ENCODE measurements around the gene PTER. TPM values are rescaled to one million over a fixed set of nuclear protein-coding genes. Genes with fewer than 3 reads are reported as not detected.

Gene PTER
- total RNA-seq, 2 experiments from 2014 or later, result 8.2 to 9.7 TPM

GRCh38 chr10:16458166-16458955 is 21.6 kb downstream of the PTER start:
- no peaks in the 10 kb centered on the region for H3K36me3 ChIP-seq (ENCODE audit: insufficient read depth, low read length)
- Mint-ChIP-seq H3K27me3 (no peaks in the 10 kb centered on the region), H3K9me3 (no peaks in the 10 kb centered on the region), H3K4me3 (no peak overlapping the region), H3K27ac (no peak overlapping the region), H3K4me1 (ENCODE audit: low read depth) (peaks cover 14% of the 10 kb centered on the region), H3K36me3 (ENCODE audit: low read depth) (peaks cover 41% of the 10 kb centered on the region)
- ATAC-seq (ENCODE audit: poor library complexity) (no peak), DNase-seq (no peak)
- H3K4me3 ChIP-seq (ENCODE audit: low read length), result no peak overlapping the region
- no peaks in the 10 kb centered on the region for H3K4me1 ChIP-seq (ENCODE audit: insufficient read depth, low read length)
- TF ChIP-seq, protein P1, sequence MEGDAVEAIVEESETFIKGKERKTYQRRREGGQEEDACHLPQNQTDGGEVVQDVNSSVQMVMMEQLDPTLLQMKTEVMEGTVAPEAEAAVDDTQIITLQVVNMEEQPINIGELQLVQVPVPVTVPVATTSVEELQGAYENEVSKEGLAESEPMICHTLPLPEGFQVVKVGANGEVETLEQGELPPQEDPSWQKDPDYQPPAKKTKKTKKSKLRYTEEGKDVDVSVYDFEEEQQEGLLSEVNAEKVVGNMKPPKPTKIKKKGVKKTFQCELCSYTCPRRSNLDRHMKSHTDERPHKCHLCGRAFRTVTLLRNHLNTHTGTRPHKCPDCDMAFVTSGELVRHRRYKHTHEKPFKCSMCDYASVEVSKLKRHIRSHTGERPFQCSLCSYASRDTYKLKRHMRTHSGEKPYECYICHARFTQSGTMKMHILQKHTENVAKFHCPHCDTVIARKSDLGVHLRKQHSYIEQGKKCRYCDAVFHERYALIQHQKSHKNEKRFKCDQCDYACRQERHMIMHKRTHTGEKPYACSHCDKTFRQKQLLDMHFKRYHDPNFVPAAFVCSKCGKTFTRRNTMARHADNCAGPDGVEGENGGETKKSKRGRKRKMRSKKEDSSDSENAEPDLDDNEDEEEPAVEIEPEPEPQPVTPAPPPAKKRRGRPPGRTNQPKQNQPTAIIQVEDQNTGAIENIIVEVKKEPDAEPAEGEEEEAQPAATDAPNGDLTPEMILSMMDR (IDR thresholded peaks at IDR 0.05), result no peak
- intact Hi-C loops (cut with DNase I, micrococcal nuclease), result no loop called here
- H3K27me3 ChIP-seq (ENCODE audit: control insufficient read depth in 1 of 2, insufficient read depth in 2 of 2, low read length in 2 of 2), result no peaks in the 10 kb centered on the region
- H3K9me3 ChIP-seq (ENCODE audit: control insufficient read depth in 1 of 2, insufficient read depth in 1 of 2, low read length in 2 of 2), result no peaks in the 10 kb centered on the region
- CTCF ChIA-PET, result no interaction called here
- POLR2A ChIA-PET, result interaction anchor here (1.5 kb wide), 1 partner anchor 21 kb away, joined by 3 read pairs; the partner anchor contains the start of gene PTER
- no peak overlapping the region for H3K27ac ChIP-seq (ENCODE audit: low read depth in 1 of 2, low read length in 2 of 2)

DNA sequence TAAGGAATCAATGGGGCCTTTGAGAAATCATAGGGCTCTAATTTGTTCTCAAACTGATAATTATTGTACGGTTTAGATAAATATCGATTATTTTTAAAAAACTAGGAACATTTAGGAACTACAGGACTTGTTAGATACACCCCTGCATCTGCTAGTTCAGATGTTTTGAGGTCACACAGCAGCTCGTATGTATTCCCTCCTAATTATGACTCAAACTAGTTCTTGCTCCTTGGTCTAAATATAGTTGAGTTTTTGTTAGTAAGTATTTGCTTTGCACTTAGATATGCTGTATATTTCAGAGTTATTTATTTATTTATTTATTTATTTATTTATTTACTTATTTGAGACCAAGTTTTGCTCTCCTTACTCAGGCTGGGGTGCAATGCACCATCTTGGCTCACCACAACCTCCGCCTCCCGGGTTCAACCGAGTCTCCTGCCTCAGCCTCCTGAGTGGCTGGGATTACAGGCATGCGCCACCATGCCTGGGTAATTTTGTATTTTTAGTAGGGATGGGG is 22.7 kb downstream of the PTER start:
- DNase-seq (no peak), ATAC-seq (ENCODE audit: poor library complexity) (no peak)
- no peaks in the 10 kb centered on the region for H3K27me3 ChIP-seq (ENCODE audit: control insufficient read depth in 1 of 2, insufficient read depth in 2 of 2, low read length in 2 of 2)
- ChIA-PET POLR2A (interaction anchor here (1.5 kb wide), 1 partner anchor 22 kb away, joined by 3 read pairs; the partner anchor contains the start of gene PTER), CTCF (interaction anchor here (0.6 kb wide), 1 partner anchor 149 kb away, joined by 3 read pairs; no protein-coding TSS in a partner anchor)
- Mint-ChIP-seq H3K4me1 (ENCODE audit: low read depth) (peaks cover 16% of the 10 kb centered on the region), H3K27ac (no peak overlapping the region), H3K36me3 (ENCODE audit: low read depth) (peaks cover 52% of the 10 kb centered on the region), H3K27me3 (no peaks in the 10 kb centered on the region), H3K9me3 (no peaks in the 10 kb centered on the region), H3K4me3 (no peak overlapping the region)
- TF ChIP-seq, protein P1 (IDR thresholded peaks at IDR 0.05), result no peak
- H3K36me3 ChIP-seq (ENCODE audit: insufficient read depth, low read length), result no peaks in the 10 kb centered on the region
- no peak overlapping the region for H3K27ac ChIP-seq (ENCODE audit: low read depth in 1 of 2, low read length in 2 of 2)
- H3K4me3 ChIP-seq (ENCODE audit: low read length), result no peak overlapping the region
- no peaks in the 10 kb centered on the region for H3K9me3 ChIP-seq (ENCODE audit: control insufficient read depth in 1 of 2, insufficient read depth in 1 of 2, low read length in 2 of 2)
- intact Hi-C loops (cut with DNase I, micrococcal nuclease), result no loop called here
- H3K4me1 ChIP-seq (ENCODE audit: insufficient read depth, low read length), result no peaks in the 10 kb centered on the region

DNA sequence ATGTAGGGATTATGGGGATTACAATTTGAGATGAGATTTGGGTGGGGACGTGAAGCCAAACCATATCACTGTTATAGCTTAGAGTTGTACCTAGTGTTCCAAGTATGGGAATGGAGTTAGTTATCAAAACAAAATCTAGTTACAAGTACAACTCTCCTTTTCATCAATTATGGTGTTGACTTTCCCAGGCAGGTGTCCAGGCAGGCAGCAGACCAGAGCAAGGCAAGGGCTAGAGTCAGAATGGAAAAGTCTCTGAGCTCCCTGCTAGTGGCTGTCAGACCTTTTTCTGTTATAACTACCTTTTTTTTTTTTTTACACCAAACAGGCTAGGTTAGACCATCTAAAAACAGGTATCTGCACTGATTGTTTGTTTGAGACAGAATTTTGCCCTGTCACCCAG is 29.2 kb downstream of the PTER start:
- ATAC-seq (ENCODE audit: poor library complexity), result no peak
- no peaks in the 10 kb centered on the region for H3K9me3 ChIP-seq (ENCODE audit: control insufficient read depth in 1 of 2, insufficient read depth in 1 of 2, low read length in 2 of 2)
- TF ChIP-seq, protein P1 (IDR thresholded peaks at IDR 0.05), result no peak
- no peak overlapping the region for H3K27ac Mint-ChIP-seq
- H3K27me3 ChIP-seq (ENCODE audit: control insufficient read depth in 1 of 2, insufficient read depth in 2 of 2, low read length in 2 of 2), result no peaks in the 10 kb centered on the region
- peaks cover 9% of the 10 kb centered on the region for H3K36me3 ChIP-seq (ENCODE audit: insufficient read depth, low read length)
- POLR2A ChIA-PET, result interaction anchor here (0.7 kb wide), 1 partner anchor 29 kb away, joined by 3 read pairs; no protein-coding TSS in a partner anchor
- peaks cover 35% of the 10 kb centered on the region for H3K4me1 Mint-ChIP-seq (ENCODE audit: low read depth)
- no peak overlapping the region for H3K4me3 ChIP-seq (ENCODE audit: low read length)
- H3K27ac ChIP-seq (ENCODE audit: low read depth in 1 of 2, low read length in 2 of 2), result no peak overlapping the region
- no peak for DNase-seq
- no peaks in the 10 kb centered on the region for H3K27me3 Mint-ChIP-seq
- H3K4me1 ChIP-seq (ENCODE audit: insufficient read depth, low read length), result no peaks in the 10 kb centered on the region
- no peaks in the 10 kb centered on the region for H3K9me3 Mint-ChIP-seq
- intact Hi-C loops (cut with DNase I, micrococcal nuclease), result no loop called here
- CTCF ChIA-PET, result no interaction called here
- no peak overlapping the region for H3K4me3 Mint-ChIP-seq
- H3K36me3 Mint-ChIP-seq (ENCODE audit: low read depth), result peaks cover 52% of the 10 kb centered on the region

All from CD4-positive, alpha-beta T cell (primary cell).